T-cell (primary cell): ENCODE data around the gene DPEP1. TPM values are rescaled to one million over a fixed set of nuclear protein-coding genes. Genes with fewer than 3 reads are reported as not detected.
"Not testable (repeated sequence)": the region's sequence is repeated elsewhere in the genome, so short reads cannot be mapped to it uniquely, and the experiment has no call there.

Source experiments
- ATAC-seq, 4 experiments: fragments of 200-7000 bp in 3 of 4; fragments of 150-1000 bp in 1 of 4; cut with Tn5 transposase; replicated peaks in 1 of 4; 1 replicate in 3 of 4; 2 replicates in 1 of 4; pipeline ENCODE4 v1.10.0; 2021; ENCODE audit warnings: moderate library complexity in 3 of 4, mild to moderate bottlenecking in 2 of 4, moderate number of reproducible peaks in 1 of 4
- CTCF ChIA-PET, 2 donors: fragments of 300-600 bp; sonication (Branson Sonifier 250); formaldehyde crosslinking; loops; one replicate each; lab custom pipeline; 2022; ENCODE audit warnings: antibody characterized with exemption in 2 of 2; lab: Charles Lee
- POLR2A ChIA-PET, 2 donors: fragments of 300-600 bp; sonication (Branson Sonifier 250); formaldehyde crosslinking; loops; one replicate each; lab custom pipeline; 2022; ENCODE audit warnings: antibody characterized with exemption in 2 of 2; lab: Charles Lee
- DNase-seq, 35 experiments: peaks; one replicate each; pipeline versions ENCODE4 v3.0.0 to v3.0.0-alpha.2; 2013 to 2023
- H3K27ac ChIP-seq: one replicate; pipeline ENCODE4 v1.5.1; 2013; ENCODE audit warnings: low read length
- H3K27me3 ChIP-seq, 2 experiments: replicated peaks in 1 of 2; 1 replicate in 1 of 2; 2 replicates in 1 of 2; pipeline versions ENCODE4 v1.6.1 to v1.7.0; 2013; ENCODE audit warnings: low read length in 1 of 2, mixed read lengths in 1 of 2; ENCODE audit not compliant: control insufficient read depth in 2 of 2, insufficient read depth in 2 of 2; ENCODE audit errors: extremely low read depth in 1 of 2
- H3K36me3 ChIP-seq, 2 donors: 1 replicate in 1 of 2; 2 replicates in 1 of 2; pipeline versions ENCODE4 v1.6.1 to v1.7.0; 2013; ENCODE audit warnings: low read length in 1 of 2; ENCODE audit not compliant: control insufficient read depth in 2 of 2, insufficient read depth in 1 of 2; ENCODE audit errors: extremely low read depth in 1 of 2
- H3K4me1 ChIP-seq, 2 experiments: 1 replicate in 1 of 2; 2 replicates in 1 of 2; pipeline versions ENCODE4 v1.6.1 to v1.7.0; 2013; ENCODE audit warnings: low read length in 2 of 2, mixed read lengths in 1 of 2; ENCODE audit not compliant: insufficient read depth in 2 of 2, control insufficient read depth in 1 of 2; ENCODE audit errors: extremely low read depth in 1 of 2
- H3K4me3 ChIP-seq, 2 donors: 1 replicate in 1 of 2; 2 replicates in 1 of 2; pipeline versions ENCODE4 v1.5.1 to v1.7.0; 2013; ENCODE audit warnings: mild to moderate bottlenecking in 2 of 2, low read length in 1 of 2, moderate library complexity in 1 of 2; ENCODE audit not compliant: control insufficient read depth in 1 of 2; ENCODE audit errors: extremely low read depth in 1 of 2
- H3K9me3 ChIP-seq: 2 replicates; pipeline ENCODE4 v1.7.0; 2013
- H3K27ac Mint-ChIP-seq, 2 donors: one replicate each; pipeline ENCODE4 v1.8.0; 2020 to 2021; ENCODE audit warnings: mild to moderate bottlenecking in 2 of 2, mixed read lengths in 2 of 2
- H3K27me3 Mint-ChIP-seq, 2 donors: one replicate each; pipeline ENCODE4 v1.8.0; 2021 to 2022; ENCODE audit warnings: mixed read lengths in 2 of 2
- H3K36me3 Mint-ChIP-seq: one replicate; pipeline ENCODE4 v1.8.0; 2021; ENCODE audit warnings: mixed read lengths
- H3K4me1 Mint-ChIP-seq, 3 donors: one replicate each; pipeline ENCODE4 v1.8.0; 2020 to 2022; ENCODE audit warnings: mixed read lengths in 3 of 3, mild to moderate bottlenecking in 1 of 3
- H3K4me3 Mint-ChIP-seq, 3 donors: one replicate each; pipeline ENCODE4 v1.8.0; 2020 to 2022; ENCODE audit warnings: mild to moderate bottlenecking in 3 of 3, mixed read lengths in 3 of 3, moderate library complexity in 3 of 3
- H3K9me3 Mint-ChIP-seq, 3 donors: one replicate each; pipeline ENCODE4 v1.8.0; 2020 to 2022; ENCODE audit warnings: mixed read lengths in 3 of 3
- WGBS: methylation state at CpG from one replicate; pipeline ENCODE4 v1.1.5; 2013; ENCODE audit warnings: missing lambda C conversion rate; ENCODE audit not compliant: insufficient coverage; 5-methylcytosine and 5-hydroxymethylcytosine counted together
- total RNA-seq, 35 experiments: library from RNA in 6 of 35; stranded (reverse) in 6 of 35; fragments of 120-200 nt in 1 of 35; gene quantifications; one replicate each; pipeline versions ENCODE4 v1.2.1 to v1.2.4 and lab custom pipeline; 2013 to 2026

Gene DPEP1
- total RNA-seq, 5 donors from 2014 or later (not counting 1 experiment from before 2014, with no cell fraction given), result 0.18 TPM; not detected in 4

DNA sequence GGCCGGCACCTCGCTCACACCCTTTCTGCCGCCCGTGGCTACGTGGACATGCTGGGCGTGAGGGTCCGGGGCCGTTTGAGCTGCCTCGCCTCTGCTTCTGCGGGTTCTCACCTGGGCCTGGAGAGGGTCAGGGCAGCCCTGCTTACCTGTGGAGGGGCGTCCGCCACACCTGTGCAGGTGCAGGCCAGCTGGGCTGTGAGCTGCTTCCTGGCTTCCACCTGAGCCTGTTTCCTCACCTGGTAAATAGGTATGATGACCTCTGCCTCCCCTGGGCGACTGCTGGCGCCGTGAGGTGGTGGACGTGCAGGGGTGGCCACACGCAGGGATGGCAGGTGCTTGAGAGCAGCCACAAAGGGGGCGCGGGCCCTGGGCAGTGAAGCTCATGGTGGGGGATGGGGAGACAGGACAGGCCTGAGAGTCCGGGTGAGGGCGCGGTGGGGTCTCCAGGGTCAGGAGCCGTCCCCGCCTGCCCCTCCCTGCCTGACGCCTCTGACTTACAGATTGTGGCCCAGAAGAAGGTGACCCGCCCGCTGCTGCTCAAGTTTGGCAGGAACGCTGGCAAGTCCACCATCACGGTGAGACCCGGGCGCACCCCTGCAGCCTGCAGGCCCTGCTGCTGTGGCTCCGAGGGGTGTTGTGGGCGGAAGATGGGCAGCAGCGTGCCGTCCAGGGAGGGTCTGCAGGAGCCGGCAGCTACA, 30.1 kb upstream of the DPEP1 start:
- no peaks in the 10 kb centered on the region for H3K9me3 ChIP-seq
- peaks cover 0 to 4% of the 10 kb centered on the region in 2 experiments for H3K27me3 ChIP-seq
- H3K4me3 Mint-ChIP-seq, result no peak overlapping the region
- ChIA-PET POLR2A (no interaction called here), CTCF (interaction anchor here (0.6 kb wide), 2 partner anchors 77 to 245 kb away, joined by 4 to 6 read pairs; no protein-coding TSS in a partner anchor)
- H3K4me3 ChIP-seq, result no peak overlapping the region
- no peak overlapping the region for H3K27ac ChIP-seq
- H3K36me3 ChIP-seq, result no peaks in the 10 kb centered on the region
- H3K36me3 Mint-ChIP-seq, result no peaks in the 10 kb centered on the region
- H3K27me3 Mint-ChIP-seq, result peaks cover 0 to under 1% of the 10 kb centered on the region in 2 donors
- no peak for ATAC-seq
- H3K9me3 Mint-ChIP-seq, result no peaks in the 10 kb centered on the region
- DNase-seq, result no peak
- H3K4me1 ChIP-seq, result no peaks in the 10 kb centered on the region
- WGBS, result 92% methylated on average over 22 of the region's 36 CpGs
- no peak overlapping the region for H3K27ac Mint-ChIP-seq
- H3K4me1 Mint-ChIP-seq, result no peaks in the 10 kb centered on the region

DNA sequence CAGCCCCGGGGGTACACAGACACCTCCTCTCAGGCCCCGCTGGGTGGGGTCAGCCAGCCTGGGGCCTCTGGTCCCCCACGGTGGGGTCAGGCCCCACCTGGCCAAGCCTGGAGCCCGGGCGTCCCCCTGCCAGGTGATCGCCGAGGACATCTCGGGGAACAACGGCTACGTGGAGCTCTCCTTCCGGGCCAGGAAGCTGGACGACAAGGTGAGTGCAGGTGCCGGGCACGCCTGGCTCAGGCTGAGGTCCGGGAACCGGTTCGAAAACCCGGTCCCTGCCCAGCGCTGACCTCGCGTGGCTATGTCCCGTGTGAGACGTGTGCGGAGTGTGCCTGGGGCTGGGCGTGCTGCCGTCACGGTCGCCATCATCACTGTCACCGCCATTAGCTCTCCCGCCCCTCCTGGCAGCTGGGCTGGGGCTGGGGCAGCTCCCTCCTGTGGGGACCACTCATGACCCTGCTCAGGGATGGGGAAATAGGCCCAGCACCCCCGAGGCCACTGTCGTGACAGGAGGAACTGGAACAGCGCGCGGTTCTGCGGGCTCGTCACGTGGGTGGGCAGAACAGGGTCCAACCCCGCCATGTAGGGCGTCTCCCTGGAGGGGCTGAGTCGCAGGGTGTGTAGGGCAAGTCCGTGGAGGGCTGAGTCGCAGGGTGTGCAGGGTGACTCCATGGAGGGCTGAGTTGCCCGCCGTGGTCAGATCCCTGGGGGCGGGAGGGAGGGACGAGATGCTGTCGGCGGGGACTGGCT, 29.4 kb upstream of the DPEP1 start:
- H3K27me3 Mint-ChIP-seq, result no peaks in the 10 kb centered on the region
- ATAC-seq, result no peak
- no peaks in the 10 kb centered on the region for H3K9me3 Mint-ChIP-seq
- no peak overlapping the region for H3K27ac Mint-ChIP-seq
- H3K36me3 ChIP-seq, result no peaks in the 10 kb centered on the region
- DNase-seq, result no peak
- no peak overlapping the region for H3K4me3 ChIP-seq
- ChIA-PET CTCF (interaction anchor here in 1 of 2 donors (0.6 kb wide), 1 partner anchor 246 kb away, joined by 6 read pairs; no protein-coding TSS in a partner anchor), POLR2A (interaction anchor here in 1 of 2 donors (0.6 kb wide), 1 partner anchor 9 kb away, joined by 19 read pairs; no protein-coding TSS in a partner anchor)
- H3K4me1 Mint-ChIP-seq, result no peaks in the 10 kb centered on the region
- H3K36me3 Mint-ChIP-seq, result no peaks in the 10 kb centered on the region
- 96% methylated on average over 37 of the region's 49 CpGs for WGBS
- no peaks in the 10 kb centered on the region for H3K4me1 ChIP-seq
- no peaks in the 10 kb centered on the region for H3K9me3 ChIP-seq
- no peak overlapping the region for H3K27ac ChIP-seq
- no peak overlapping the region for H3K4me3 Mint-ChIP-seq
- peaks cover 0 to 4% of the 10 kb centered on the region in 2 experiments for H3K27me3 ChIP-seq

DNA sequence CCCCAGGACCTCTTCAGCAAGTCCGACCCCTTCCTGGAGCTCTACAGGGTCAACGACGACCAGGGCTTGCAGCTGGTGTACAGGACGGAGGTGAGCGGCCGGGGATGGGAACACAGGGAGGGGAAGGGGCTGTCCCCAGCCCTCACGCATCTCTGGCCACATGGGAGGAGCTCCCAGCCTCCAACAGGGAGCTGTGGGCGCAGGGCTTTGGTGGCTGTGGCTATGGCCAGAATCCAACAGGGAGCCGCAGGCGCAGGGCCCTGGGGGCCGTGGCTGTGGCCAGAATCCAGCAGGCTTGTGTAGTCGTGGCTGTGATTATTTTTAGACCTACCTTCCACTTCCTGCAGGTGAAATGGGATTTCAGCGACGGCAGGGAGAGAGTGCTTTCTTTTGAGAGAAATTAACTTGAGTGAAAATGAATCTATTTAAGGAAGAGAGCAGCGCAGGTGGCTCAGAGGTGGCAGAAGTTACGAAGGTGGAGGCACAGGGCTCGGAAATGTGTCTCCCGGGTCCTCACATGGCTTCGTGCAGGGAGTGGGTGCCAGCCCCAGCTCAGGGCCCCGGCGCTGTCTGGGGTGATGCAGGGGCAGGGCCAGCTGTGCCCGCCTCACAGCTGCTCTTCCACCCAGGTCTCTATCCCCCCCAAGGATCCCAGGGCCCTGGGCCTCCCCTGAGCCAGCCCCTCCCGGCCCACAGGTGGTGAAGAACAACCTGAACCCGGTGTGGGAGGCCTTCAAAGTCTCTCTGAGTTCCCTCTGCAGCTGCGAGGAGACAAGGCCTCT, 28.5 kb upstream of the DPEP1 start:
- Histone ChIP-seq H3K4me3 (no peak overlapping the region), H3K27ac (no peak overlapping the region), H3K27me3 (peaks cover 0 to 4% of the 10 kb centered on the region in 2 experiments), H3K9me3 (no peaks in the 10 kb centered on the region), H3K4me1 (no peaks in the 10 kb centered on the region), H3K36me3 (no peaks in the 10 kb centered on the region)
- POLR2A ChIA-PET, result no interaction called here
- 63% methylated on average over 12 of the region's 25 CpGs for WGBS
- no peaks in the 10 kb centered on the region for H3K4me1 Mint-ChIP-seq
- H3K27me3 Mint-ChIP-seq, result no peaks in the 10 kb centered on the region
- no peaks in the 10 kb centered on the region for H3K9me3 Mint-ChIP-seq
- no peak overlapping the region for H3K4me3 Mint-ChIP-seq
- CTCF ChIA-PET, result no interaction called here
- peak in 1 of 4 experiments; percentile 10 for ATAC-seq
- no peak for DNase-seq
- no peak overlapping the region for H3K27ac Mint-ChIP-seq
- H3K36me3 Mint-ChIP-seq, result no peaks in the 10 kb centered on the region

DNA sequence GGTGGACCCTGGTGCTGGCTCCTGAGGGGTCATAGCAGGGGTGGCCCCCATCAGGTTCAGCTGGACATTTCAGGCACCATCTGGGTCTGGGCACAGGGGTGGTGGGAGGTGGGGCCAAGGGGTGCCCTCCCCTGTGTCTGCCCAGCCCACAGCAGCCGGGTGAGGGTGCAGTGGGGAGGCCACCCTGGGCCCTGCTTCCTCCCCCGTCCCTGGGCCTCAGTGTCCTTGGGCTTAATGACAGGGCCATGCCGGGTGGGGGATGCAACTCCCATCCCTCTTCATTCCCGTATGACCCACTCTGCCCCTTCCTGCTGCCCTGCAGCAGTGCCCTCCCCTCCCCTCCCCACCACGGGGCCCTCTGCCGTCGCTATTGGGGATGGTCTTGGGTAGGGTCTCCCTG, 27.2 kb upstream of the DPEP1 start:
- H3K9me3 Mint-ChIP-seq, result no peaks in the 10 kb centered on the region
- DNase-seq, result no peak
- no peaks in the 10 kb centered on the region for H3K4me1 ChIP-seq
- POLR2A ChIA-PET, result no interaction called here
- H3K4me3 Mint-ChIP-seq, result no peak overlapping the region
- ATAC-seq, result peak in 1 of 4 experiments; percentile 22
- peaks cover 0 to 4% of the 10 kb centered on the region in 2 experiments for H3K27me3 ChIP-seq
- no peaks in the 10 kb centered on the region for H3K9me3 ChIP-seq
- no peaks in the 10 kb centered on the region for H3K36me3 ChIP-seq
- CTCF ChIA-PET, result no interaction called here
- H3K4me3 ChIP-seq, result no peak overlapping the region
- no peaks in the 10 kb centered on the region for H3K36me3 Mint-ChIP-seq
- H3K27me3 Mint-ChIP-seq, result no peaks in the 10 kb centered on the region
- no peaks in the 10 kb centered on the region for H3K4me1 Mint-ChIP-seq
- H3K27ac Mint-ChIP-seq, result no peak overlapping the region
- no CpG with 5 or more reads among the region's 7 CpGs for WGBS
- no peak overlapping the region for H3K27ac ChIP-seq

GRCh38 chr16:89586853-89587252, 26.6 kb upstream of the DPEP1 start:
- CTCF ChIA-PET, result no interaction called here

GRCh38 chr16:89587676-89588075, 25.8 kb upstream of the DPEP1 start:
- H3K9me3 ChIP-seq, H3K27me3 Mint-ChIP-seq, H3K9me3 Mint-ChIP-seq, H3K27ac Mint-ChIP-seq, H3K4me3 ChIP-seq, DNase-seq, H3K27ac ChIP-seq, H3K4me3 Mint-ChIP-seq, POLR2A ChIA-PET, H3K4me1 Mint-ChIP-seq, ATAC-seq, H3K36me3 ChIP-seq, H3K4me1 ChIP-seq, H3K36me3 Mint-ChIP-seq, H3K27me3 ChIP-seq, CTCF ChIA-PET: not testable (repeated sequence)
- WGBS, result 97% methylated on average over 13 of the region's 36 CpGs

More at GRCh38 chr16:89586853-89587252, 26.6 kb upstream of the DPEP1 start:
- H3K4me3 ChIP-seq, result no peak overlapping the region
- peaks cover 0 to 4% of the 10 kb centered on the region in 2 experiments for H3K27me3 ChIP-seq
- no peak overlapping the region for H3K27ac Mint-ChIP-seq
- H3K9me3 ChIP-seq, result no peaks in the 10 kb centered on the region
- DNase-seq, result peak in 3 of 35 experiments; percentile 26 to 47 (median 34)
- H3K4me3 Mint-ChIP-seq, result no peak overlapping the region
- no peaks in the 10 kb centered on the region for H3K9me3 Mint-ChIP-seq
- no peaks in the 10 kb centered on the region for H3K4me1 ChIP-seq
- 93% methylated on average over 8 of the region's 25 CpGs for WGBS
- no peaks in the 10 kb centered on the region for H3K27me3 Mint-ChIP-seq
- H3K27ac ChIP-seq, result no peak overlapping the region
- ATAC-seq, result peak in 2 of 4 experiments; percentile 24 to 54
- no peaks in the 10 kb centered on the region for H3K36me3 Mint-ChIP-seq
- no peaks in the 10 kb centered on the region for H3K36me3 ChIP-seq
- POLR2A ChIA-PET, result no interaction called here
- H3K4me1 Mint-ChIP-seq, result no peaks in the 10 kb centered on the region
